Right hindlimb (tissue), 1 donor: ENCODE measurements around the gene UBC.
"Not testable (repeated sequence)": the region's sequence is repeated elsewhere in the genome, so short reads cannot be mapped to it uniquely, and the experiment has no call there.

Experiments used
- DNase-seq: peaks from one replicate; pipeline ENCODE4 v3.0.0-alpha.2; 2018

Gene UBC

GRCh38 chr12:124883263-124884130 lies 31.0 kb downstream of the UBC start:
- DNase-seq, result no peak

GRCh38 chr12:124881123-124881522 lies 33.3 kb downstream of the UBC start:
- DNase-seq, result no peak

GRCh38 chr12:124880335-124880734 lies 34.1 kb downstream of the UBC start:
- DNase-seq, result not testable (repeated sequence)

GRCh38 chr12:124878795-124879516 lies 35.5 kb downstream of the UBC start:
- no peak for DNase-seq

GRCh38 chr12:124877423-124877822 lies 37.0 kb downstream of the UBC start:
- DNase-seq, result no peak

- DNase-seq, result no peak
Observed at GRCh38 chr12:124876171-124876570, 38.3 kb downstream of the UBC start.

GRCh38 chr12:124875803-124876132 lies 38.7 kb downstream of the UBC start:
- DNase-seq, result no peak

- DNase-seq, result no peak
Observed at GRCh38 chr12:124874988-124875802, 39.3 kb downstream of the UBC start.

- DNase-seq, result no peak
Observed at GRCh38 chr12:124874188-124874587, 40.3 kb downstream of the UBC start.

GRCh38 chr12:124872068-124872719 lies 42.3 kb downstream of the UBC start:
- DNase-seq, result no peak

- no peak for DNase-seq
Observed at GRCh38 chr12:124871297-124871696, 43.2 kb downstream of the UBC start.

GRCh38 chr12:124870515-124870914 lies 43.9 kb downstream of the UBC start:
- DNase-seq, result no peak

- no peak for DNase-seq
Observed at GRCh38 chr12:124869059-124869665, 45.3 kb downstream of the UBC start.

GRCh38 chr12:124868252-124869058 lies 46.0 kb downstream of the UBC start:
- DNase-seq, result no peak

GRCh38 chr12:124867401-124867930 lies 47.0 kb downstream of the UBC start:
- no peak for DNase-seq

GRCh38 chr12:124866883-124867400 lies 47.5 kb downstream of the UBC start:
- DNase-seq, result no peak

GRCh38 chr12:124866195-124866882 lies 48.1 kb downstream of the UBC start:
- DNase-seq, result no peak

- DNase-seq, result no peak
Observed at GRCh38 chr12:124865728-124866127, 48.7 kb downstream of the UBC start.

- DNase-seq, result no peak
Observed at GRCh38 chr12:124864326-124864752, 50.1 kb downstream of the UBC start.
